Stimulated activated CD4-positive, alpha-beta T cell treated with anti-CD3 and anti-CD28 coated beads, TNF-alpha, amount 100 ng/mL, for 4 hours (primary cell): Measurements from ENCODE around the gene TPCN1.
"Not testable (repeated sequence)": the region's sequence is repeated elsewhere in the genome, so short reads cannot be mapped to it uniquely, and the experiment has no call there.

Experiments
- DNase-seq, 3 experiments: peaks; one replicate each; pipeline ENCODE4 v3.0.0-alpha.2; 2020; ENCODE audit warnings: low read depth in 3 of 3

Gene TPCN1

DNA sequence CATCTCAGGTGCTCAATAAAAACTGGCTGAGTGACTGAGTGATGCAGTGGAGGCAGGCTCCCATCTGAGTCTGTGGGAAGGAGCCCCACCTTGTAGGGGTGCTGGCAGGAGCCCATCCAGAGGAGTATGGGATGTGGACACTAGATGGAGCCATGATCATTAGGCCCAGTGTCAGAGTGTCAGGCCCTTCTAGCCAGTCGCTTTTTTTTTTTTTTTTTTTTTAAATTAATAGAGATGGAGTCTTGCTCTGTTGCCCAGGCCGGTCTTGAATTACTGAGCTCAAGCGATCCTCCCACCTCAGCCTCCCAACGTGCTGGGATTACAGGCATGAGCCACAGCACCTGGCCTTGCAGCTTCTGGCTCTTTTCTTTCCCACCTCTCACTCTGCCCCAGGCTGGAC, 24.3 kb upstream of the TPCN1 start:
- DNase-seq: peak in 2 of 3 experiments; percentile 17 to 21

DNA sequence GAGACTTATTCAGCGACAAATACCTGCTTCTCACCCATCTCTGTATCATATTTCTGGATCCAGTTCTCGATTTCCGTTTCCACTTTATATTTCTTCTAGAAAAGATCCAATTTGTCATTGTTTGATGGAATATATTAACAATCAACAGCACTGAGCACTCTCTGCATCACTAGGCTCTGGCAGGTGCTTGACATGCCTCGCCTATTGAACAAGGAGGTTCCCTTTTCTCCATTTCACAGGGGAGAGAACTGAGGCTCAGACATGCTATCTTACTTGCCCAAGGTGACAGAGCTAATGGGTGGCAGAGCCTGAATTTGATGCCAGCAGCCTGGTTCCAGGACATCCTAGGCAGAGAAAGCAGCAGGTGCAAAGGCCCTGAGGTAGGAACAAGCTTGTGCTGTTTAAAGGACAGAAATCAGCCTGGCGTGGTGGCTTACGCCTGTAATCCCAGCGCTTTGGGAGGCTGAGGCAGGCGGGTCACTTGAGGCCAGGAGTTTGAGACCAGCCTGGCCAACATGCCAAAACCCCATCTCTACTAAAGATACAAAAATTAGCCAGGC, 23.7 kb upstream of the TPCN1 start:
- no peak for DNase-seq

DNA sequence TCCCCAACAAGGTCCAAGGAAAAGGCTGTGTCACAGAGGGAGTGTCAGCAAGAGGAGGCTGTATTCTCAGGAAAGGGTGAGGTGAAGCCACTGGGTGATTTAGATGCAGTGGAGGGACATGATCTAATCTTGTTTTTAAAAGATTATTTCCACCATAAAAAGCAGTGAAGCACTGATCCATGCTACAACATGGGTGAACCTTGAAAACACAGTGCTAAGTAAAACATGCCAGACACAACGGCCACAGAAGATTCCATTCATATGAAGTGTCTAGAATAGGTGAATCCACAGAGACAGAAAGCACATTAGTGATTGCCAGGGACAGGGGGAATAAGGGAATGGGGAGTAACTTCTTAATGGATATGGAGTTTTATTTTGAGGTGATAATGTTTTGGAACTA, 23.0 kb upstream of the TPCN1 start:
- no peak for DNase-seq

DNA sequence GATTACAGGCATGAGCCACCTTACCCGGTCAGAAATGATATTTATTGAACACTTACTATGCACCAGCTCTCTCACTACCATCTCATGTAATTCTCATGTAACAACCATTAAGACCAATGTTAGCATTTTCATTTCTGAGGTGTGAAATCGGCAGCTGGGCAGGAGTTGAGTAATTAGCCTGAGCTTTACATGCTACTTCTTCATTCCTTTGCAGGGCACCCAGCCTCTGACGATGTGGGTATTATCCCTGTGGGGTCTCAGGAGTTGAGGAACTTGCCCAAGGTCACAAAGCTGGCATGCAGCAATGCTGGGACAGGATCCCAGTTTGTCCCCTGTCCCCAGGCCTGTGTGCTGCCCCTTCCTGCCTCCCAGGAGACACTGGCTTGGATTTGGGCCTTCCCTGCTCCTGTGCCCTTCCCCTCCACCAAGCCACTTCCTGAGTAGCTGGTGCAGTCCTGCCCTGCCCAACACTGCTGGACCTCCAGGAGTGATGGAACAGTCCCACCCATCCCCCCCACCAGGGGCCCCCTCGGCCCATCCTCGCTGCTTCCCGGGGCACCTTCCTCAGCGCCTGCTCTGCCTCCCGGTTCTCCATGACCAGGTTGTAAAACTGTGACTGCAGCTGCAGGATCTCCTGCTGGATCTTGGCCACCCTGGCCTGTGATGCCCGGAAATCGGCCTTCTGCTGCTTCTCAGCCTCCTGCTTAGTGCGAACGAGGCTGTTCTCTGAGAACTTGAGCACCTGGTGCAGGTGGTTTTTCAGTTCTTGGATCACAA, 21.1 kb upstream of the TPCN1 start:
- no peak for DNase-seq

DNA sequence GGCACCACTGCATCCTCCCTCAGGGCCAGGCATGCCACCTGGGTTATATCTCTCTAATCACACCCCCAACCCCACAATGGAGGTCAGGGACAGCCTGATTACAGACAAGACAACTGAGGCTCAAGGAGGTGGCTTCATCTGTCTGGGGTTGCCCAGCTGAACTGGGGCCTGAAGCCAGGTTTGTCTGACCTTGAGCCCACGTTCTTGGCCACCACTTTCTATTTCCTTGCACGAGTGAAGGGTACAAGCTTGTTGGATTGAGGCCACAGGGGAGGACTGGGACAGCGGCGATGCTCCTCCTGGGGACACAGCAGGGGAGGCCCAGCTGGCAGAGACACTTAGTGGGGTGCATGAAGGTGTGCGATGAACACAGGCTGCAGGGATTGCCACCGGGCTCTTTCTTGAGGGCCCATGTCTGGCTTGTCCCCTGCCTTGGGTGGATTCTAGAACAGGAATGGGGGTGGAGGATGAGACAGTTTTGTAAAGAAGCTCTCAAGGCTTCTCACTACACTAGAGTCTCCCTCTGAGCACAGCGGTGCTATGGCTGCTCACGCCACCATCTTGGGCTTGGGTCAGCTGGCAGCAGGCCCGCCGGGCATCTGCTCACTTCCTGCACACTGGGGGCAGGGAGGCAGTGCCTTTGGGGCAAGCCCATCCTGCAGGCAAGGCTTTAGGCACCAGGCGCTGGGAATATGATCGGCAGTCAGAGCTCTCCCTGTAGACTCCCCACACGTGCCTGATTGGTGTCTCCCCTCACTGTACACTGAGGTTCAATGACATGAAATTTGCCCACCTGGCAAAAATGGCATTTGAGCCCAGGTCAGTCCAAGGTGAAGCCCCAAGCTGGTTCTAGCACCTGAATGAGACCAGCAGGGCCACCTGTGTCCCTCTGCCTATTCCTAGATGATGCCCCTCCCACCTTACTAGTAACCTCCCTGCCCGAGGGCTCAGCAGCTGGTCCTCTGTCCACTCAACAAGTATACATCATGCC, 19.8 kb upstream of the TPCN1 start:
- DNase-seq: no peak

DNA sequence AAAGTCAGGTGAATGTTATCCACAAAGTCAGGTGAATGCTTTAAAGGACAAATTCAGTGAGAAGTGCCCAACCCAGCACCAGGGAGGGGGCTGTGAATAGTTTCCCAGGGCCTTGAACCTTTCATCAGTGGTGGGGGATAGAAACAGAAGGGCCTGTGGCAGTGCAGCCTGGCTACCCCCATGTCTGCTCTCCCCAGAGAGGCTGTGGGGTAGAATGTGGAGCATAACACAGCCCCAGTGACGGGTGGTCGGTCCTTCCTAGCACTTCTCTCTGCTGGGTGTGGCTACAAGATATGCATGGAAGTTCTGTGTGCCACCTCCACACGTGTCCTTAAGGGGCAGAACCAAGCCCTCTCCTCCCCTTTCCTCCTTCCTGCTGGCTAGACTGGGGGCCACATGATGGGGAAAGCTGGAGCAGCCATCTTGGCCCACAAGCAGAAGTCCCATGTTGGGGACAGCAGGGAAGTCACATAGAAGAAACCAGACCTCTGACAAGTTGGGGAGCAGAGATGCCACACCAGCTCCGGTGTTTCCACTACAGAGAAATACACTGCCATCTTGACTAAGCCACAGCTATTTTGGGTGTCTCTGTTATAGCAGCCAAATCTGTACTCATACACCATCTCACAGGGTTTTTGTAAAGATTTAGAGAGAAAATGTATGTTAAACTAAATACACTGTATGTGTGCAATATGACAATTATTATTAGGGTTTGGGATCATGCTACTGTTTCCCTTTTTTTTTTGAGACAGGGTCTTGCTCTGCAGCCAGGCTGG, 18.8 kb upstream of the TPCN1 start:
- DNase-seq: no peak

DNA sequence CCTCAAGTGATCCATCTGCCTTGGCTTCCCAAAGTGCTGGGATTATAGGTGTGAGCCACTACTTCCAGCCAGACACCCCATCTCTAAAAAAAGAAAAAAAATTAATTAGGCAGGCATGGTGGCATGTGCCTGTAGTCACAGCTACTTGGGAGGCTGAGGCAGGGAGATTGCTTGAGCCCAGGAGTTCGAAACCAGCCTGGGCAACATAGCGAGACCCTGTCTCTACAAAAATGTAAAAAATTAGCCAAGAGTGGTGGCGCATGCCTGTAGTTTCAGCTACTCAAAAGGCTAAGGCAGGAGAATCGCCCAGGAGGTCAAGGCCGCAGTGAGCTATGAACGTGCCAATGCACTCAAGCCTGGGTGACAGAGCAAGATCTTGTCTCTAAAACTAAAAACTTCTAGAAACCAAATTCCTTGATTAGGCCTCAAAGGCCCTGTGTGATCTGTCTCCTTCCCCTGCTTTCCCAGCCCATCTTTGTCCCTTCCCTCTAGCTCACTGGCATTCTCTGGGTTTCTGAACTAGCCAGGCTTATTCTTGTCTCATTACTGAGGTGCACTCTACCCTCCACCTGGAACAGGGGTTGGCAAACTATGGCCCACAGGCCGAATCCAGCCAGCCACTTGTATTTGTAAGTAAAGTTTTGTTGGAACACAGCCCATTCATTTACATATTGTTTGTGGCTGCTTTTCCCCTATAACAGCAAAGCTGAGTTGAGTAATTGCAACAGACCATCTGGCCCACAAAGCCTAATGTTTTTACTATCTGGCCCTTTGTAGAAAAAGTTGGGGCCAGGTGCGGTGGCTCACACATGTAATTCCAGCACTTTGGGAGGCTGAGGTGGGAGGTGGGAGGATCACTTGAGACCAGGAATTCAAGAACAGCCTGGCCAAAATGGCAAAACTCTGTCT, 17.2 kb upstream of the TPCN1 start:
- no peak for DNase-seq

DNA sequence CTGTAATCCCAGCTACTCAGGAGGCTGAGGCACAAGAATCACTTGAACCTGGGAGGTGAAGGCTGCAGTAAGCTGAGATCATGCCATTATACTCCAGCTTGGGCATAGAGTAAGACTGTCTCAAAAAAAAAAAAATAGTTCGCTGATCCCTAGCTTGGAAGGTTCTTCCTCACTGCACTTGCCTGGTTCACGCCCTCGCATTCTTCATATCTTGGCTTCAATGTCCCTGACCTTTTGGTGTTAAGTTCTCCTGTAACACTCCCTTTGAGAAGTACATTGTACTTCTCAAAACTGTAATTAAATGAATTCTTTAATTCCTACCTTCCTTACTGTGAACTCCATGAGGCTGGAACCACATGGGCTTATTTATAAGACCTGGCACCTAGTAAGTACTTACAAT, 16.5 kb upstream of the TPCN1 start:
- no peak for DNase-seq

DNA sequence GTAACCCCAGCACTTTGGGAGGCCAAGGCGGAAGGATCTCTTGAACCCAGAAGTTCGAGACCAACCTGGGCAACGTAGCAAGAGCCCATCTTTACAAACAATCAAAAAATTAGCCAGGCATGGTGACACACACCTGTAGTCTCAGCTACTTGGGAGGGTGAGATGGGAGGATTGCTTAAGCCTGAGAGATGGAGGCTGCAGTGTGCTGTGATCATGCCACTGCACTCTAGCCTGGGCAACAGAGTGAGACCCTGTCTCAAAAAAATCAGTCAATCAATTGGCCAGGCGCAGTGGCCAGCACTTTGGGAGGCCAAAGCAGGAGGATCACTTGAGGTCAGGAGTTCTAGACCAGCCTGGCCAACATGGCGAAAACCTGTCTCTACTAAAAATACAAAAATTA, 14.5 kb upstream of the TPCN1 start:
- not testable (repeated sequence) for DNase-seq

DNA sequence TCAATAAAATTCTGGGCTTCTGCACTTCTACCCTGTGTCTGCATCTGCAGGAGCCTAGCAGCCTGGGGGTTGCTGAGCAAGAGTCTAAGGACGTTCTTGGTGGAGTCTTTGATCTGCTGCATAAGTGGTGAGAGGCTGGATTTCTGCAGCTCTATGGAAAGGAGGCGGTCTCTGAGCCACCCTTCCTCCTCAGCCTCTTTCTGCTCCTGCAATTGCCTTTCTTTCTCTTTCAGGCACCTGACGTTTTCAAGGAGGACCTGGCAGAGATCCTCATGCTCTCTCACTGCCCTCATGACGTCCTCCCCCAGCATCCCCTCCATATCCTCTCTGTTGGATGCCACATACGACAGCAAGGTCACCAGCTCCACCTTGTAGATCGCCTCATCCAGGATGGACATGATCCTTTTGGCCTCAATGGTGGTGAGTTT, 13.6 kb upstream of the TPCN1 start:
- no peak for DNase-seq

DNA sequence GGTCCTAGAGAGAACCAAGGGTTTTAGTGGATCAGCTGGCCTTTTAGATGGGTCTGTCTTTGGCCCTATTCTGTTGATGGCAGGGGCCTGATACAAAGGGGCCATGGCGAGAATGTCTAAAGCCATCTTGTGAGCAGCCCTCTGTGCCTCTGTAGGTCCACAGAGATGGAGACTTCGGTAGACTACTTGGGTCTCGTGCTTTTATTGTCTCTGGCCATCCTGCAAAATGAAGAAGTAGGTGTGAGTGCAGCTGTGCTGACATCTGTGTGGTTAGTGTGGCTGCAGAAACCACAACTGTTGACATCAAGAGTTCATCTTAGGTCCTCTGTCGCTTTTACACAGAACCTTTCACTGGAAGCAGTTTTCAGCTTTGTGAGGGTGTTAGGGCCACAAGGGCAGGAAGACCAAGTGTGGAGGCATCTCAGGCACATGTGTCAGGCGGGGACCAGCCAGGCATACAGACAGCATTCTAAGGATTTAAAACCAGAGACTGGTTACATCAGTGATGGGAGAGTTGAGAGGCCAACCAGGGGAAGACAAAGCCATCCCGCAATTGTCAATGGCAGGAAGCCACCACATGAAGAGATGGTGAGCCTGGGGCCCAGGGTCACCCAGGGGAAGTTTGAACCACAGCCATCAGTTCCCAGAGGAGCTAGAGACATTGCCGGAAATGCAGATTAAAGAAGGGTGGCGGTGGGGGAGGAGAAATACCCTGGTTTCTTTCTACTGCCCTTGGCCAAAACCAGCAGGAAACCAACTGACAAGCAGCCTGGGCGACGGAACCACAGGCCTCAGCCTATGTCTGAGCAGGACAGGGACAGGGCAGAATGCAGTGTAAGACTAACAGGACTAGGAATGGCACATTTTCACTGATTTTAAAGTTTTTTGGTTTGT, 13.0 kb upstream of the TPCN1 start:
- no peak for DNase-seq

DNA sequence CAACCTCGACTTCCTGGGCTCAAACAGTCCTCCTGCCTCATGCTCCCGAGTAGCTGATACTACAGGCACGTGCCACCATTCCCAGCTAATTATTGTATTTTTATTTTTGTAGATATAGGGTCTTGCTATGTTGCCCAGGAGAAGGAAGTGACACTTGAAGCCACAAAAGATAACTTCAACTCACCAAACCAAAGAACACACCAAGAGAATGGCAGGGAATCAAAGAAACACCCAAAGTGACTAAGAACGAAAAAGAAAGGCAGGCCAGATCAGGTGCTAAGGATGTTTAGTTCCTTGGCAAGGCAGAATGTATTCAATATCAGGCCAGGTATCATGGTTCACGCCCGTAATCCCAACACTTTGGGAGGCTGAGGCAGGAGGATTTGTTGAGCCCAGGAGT, 10.1 kb upstream of the TPCN1 start:
- no peak for DNase-seq

DNA sequence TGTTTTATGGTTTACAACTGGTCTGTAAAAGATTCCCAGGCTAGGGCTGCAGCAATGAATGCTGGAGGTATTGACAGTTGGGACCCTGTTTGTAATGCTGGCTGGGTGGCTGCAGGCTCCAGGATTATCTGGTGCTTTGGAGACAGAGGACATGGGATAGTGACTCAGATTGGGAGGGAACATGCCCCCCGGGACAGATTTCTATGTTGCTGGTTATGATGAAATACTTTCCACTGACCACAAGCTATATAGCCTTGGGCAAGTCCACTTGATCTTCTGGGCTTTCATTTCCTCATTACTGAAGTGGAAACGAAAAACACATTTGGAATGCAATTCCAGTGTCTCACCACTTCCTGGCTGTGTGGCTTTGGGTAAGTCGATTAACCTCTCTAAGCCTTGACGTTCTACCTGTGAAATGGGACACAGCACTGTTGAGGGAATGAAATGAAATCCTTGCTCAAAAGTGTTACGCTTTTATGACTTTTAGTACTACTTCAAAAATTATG, 6.3 kb upstream of the TPCN1 start:
- DNase-seq: no peak

DNA sequence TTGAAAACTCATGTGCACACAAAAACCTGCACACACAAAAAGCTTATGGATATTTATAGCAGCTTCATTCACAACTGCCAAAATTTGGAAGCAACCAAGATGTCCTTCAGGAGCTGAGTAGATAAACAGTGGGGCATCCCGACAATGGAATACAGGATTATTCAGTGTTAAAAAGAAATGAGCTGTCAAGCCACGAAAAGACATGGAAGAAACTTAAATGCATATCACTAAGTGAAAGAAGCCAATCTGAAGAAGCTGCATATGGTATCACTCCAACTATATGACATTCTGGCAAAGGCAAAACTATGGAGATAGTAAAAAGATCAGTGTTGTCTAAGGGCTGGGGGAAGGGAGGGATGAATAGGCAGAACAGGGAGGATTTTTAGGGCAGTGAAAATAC, 5.2 kb upstream of the TPCN1 start:
- DNase-seq: no peak

DNA sequence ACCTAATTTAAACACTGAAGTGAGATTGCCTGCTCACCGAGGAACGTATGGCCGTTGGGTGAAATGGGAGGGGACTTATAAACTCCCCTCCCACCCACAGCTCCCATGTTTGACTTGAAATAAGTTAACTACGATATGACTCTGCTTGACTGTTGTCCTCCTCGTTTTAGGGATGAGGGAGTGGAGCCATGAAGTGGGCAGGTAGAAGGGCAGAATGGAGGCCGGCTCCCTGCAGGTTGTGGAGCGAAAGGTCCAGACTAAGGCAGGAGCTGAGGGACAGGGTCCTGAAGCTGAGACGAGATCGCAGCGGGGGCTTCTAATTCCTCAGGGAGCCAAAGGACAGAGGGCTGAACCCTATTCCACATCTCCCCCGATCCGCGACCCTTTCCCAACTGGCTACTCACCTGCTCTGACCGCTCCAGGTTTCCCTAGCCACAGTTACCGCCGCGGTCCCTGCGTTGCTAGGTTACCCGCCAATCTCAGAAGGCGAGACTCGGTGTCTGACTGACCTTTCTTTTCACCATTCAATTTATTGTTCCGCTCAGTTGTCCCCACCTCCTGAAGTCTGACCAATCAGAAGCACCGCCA, 577 bp upstream of the TPCN1 start:
- no peak for DNase-seq

DNA sequence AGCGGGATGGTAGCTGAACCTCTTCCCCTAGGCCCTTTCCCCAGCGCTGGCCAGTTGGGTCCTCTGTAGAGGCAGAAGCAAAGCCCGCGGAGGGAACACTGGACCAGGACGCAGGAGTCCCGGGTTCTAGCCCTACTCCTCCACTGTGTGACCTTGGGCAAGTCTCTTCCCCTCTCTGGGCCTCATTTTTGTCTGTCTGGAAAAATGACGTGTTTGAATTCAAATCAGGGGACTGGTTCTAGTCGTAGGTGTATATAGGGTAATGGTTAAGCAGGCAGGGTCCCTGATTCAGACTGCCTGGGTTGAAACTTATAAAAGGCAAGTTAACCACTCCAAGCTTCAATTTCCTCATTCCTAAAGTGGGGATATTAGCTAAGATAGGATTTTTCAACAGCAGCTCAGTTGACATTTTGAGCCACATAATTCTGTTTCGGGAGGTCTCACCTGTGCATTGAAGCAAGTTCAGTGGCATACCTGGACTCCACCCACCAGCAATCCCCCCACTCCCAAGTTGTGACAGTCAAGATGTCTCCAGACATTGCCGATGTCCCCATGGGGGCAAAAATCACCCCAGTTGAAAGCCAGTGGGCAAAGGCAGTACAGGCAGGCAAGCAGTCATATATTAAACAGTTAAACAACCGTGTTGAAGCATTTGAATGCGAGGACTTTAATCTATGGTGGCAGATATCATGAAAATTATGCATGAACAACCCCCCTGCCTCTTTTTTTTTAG, 899 bp downstream of the TPCN1 start:
- DNase-seq: no peak

DNA sequence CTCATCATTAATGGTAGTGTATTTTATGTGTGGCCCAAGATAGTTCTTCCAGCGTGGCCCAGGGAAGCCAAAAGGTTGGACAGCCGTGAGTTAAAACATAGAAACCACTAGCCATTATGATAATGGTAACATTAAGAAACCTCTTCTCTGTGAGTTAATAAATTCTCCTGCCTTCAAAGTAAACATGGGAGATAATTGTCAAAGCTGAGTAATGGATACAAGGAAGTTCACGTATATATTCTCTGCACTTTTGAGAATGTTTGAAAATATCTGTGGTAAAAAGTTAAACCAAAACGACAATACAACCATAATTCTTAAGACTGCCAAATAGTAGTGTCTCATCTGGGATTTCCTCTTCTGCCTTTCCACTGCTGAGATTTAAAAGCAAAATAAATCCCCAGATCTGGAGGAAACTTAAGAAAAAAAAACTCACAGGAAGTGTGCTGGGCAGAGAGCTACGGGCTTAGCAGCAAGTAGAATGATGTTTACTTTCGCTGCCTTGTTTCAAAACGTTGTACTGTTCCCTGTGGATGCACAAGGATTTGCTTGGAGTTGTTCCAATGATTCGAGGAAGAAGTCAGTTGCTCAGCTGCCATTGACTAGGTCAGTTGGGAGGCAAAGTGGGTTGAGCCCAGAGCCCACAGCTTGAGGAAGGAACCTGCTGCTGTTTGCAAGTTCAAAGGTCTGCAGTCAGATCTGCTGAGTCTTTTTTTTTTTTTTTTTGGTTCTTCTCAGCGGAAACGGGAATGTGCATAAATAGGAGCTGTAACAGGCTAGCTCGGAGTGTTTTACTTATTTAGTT, 1.7 kb downstream of the TPCN1 start:
- DNase-seq: no peak

DNA sequence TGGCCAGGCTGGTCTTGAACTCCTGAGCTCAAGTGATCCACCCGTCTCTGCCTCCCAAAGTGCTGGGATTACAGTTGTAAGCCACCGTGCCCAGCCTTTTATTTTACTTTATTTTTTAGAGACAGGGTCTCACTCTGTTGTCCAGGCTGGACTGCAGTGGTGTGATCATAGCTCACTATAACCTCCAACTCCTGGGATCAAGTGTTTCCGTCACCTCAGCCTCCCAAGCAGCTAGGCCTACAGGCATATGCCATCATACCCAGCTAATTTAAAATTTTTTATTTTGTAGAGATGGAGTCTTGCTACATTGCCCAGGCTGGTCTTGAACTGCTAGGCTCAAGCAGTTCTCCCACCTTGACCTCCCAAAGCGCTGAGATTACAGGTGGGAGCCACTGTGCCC, 3.7 kb downstream of the TPCN1 start:
- no peak for DNase-seq
